GM12864 (cell line): ENCODE results near the gene PDCD1.
"Not testable (repeated sequence)": the region's sequence is repeated elsewhere in the genome, so short reads cannot be mapped to it uniquely, and the experiment has no call there.

Experiments
- DNase-seq: peaks from one replicate; pipeline ENCODE4 v3.0.0-alpha.2; 2011; ENCODE audit warnings: low read depth
- H3K4me3 ChIP-seq: 2 replicates; pipeline ENCODE4 v1.5.1; 2011; ENCODE audit warnings: mild to moderate bottlenecking, low read depth, low read length, control low read depth
- TF ChIP-seq, protein P1 (sequence below): IDR thresholded peaks from 2 replicates; pipeline ENCODE4 v1.5.1; 2011; ENCODE audit warnings: low read depth, mild to moderate bottlenecking, moderate library complexity, low read length, control low read depth, inconsistent platforms; ENCODE audit errors: missing control alignments

PDCD1 gene

DNA sequence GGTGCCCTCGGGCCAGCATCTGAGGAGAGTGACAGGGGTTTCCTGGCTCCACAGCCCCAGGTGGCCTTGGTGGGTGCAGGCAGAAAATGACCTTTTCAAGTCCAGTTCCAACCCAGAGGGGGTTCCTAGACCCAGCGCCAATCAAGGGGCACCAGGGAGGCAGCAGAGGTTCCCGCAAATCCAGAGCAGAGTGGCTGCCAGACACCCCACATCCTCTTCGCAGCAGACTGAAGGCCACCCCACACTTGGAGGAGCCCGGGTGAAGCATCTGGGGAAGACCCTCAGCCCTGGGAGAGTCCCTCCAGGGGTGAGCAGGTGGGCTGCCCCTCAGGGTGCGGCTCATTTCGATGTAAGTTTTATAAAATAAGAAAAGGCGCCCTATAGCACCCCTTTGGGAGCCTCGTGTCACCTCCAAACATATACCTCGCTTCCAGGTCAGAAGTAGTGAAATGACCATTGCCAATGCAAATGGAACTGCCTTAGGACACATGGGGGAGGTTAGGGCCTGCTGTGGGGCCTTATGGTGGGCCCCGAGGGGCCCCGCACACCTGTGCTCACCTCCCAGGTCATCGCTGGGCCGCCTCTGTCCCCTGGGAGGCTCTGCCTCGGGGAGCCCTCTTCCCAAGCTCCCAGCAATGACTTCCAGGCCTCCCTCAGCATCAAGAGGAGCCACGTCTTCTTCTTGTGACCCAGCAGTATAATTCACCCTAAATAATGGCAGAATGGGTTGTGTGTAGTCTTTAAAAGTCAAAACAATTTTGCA, 21.8 kb upstream of the PDCD1 start:
- peak overlapping the region; percentile 82 for H3K4me3 ChIP-seq
- TF ChIP-seq, protein P1, sequence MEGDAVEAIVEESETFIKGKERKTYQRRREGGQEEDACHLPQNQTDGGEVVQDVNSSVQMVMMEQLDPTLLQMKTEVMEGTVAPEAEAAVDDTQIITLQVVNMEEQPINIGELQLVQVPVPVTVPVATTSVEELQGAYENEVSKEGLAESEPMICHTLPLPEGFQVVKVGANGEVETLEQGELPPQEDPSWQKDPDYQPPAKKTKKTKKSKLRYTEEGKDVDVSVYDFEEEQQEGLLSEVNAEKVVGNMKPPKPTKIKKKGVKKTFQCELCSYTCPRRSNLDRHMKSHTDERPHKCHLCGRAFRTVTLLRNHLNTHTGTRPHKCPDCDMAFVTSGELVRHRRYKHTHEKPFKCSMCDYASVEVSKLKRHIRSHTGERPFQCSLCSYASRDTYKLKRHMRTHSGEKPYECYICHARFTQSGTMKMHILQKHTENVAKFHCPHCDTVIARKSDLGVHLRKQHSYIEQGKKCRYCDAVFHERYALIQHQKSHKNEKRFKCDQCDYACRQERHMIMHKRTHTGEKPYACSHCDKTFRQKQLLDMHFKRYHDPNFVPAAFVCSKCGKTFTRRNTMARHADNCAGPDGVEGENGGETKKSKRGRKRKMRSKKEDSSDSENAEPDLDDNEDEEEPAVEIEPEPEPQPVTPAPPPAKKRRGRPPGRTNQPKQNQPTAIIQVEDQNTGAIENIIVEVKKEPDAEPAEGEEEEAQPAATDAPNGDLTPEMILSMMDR: no peak
- no peak for DNase-seq

DNA sequence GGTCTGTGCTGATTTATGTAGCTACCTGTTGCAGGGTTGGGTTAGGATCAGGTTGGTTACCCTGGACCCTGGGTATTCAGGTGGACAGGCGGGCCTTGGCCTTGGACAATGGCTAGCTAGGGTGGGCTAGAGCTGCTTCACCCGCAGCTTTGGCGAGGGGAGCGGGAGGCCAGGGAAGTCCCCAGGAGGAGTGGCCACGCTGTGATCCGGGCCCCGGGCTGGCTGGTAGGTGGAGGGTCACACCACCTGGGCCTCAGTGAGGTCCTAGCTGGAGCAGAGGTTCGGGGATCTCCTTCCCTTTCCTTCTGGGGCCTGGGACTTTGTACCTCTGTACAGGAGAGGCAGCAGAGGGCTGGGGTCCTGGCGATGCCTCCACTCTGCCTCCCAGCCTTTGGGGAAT, 20.6 kb upstream of the PDCD1 start:
- H3K4me3 ChIP-seq: no peak overlapping the region
- TF ChIP-seq, protein P1: no peak
- DNase-seq: no peak

DNA sequence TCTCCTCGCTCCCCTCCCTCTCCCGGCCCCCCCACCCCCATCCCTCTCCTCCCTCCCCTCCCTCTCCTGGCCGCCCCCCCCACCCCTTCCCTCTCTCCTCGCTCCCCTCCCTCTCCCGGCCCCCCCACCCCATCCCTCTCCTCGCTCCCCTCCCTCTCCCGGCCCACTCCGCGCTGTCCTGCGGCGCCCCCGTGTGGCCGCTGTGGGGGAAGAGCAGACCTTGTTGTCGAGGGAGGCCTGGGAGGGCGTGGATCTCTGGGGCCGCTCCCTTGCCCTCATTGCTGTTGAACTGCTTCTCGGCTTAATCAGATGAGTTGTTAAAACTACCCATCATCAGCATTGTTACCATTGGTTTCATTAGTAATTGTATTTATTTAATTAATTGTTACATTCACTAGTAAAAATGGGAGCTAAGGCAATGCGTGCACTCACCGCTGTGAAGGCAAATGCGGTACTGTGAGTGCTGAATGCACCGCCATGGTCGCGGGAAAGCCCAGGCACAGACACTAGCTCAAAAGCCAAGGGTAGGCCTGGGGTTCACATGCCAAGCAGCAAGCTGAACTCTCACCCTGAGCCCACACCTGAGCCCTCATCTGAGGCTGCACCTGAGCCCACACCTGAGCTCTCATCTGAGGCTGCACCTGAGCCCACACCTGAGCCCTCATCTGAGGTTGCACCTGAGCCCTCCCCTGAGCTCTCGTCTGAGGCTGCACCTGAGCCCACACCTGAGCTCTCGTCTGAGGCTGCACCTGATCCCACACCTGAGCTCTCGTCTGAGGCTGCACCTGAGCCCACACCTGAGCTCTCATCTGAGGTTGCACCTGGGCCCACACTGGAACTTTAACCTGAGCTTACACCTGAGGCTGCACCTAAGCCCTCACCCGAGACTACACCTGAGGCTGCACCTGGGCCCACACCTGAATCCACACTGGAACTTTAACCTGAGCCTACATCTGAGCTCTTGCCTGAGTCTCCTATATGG, 19.6 kb upstream of the PDCD1 start:
- no peak for DNase-seq
- TF ChIP-seq, protein P1: peak; percentile 74
- H3K4me3 ChIP-seq: no peak overlapping the region

DNA sequence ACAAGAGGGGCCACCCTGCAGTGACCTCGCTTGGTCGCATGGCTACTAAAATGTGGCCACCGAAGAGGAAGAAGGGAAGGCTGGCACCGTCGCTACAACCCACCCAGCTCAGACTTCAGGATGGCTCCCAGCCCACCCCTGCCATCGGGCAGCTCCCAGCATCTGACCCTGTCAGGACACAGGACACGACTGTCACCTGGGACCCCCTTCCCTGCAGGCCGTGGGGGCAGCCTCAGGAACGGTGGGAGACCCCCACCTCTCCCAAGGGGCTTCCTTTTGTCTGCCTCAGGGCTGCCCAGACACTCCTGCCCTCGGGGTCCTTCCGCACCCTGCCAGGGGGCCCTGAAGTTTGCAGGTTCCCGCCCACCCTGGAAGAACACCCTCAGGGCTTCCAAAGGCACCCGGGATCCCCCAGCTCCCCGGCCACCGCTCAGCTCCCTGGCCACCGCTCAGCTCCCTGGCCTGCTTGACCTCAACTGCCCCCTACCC, 18.5 kb upstream of the PDCD1 start:
- no peak for DNase-seq
- H3K4me3 ChIP-seq: no peak overlapping the region
- TF ChIP-seq, protein P1: no peak

DNA sequence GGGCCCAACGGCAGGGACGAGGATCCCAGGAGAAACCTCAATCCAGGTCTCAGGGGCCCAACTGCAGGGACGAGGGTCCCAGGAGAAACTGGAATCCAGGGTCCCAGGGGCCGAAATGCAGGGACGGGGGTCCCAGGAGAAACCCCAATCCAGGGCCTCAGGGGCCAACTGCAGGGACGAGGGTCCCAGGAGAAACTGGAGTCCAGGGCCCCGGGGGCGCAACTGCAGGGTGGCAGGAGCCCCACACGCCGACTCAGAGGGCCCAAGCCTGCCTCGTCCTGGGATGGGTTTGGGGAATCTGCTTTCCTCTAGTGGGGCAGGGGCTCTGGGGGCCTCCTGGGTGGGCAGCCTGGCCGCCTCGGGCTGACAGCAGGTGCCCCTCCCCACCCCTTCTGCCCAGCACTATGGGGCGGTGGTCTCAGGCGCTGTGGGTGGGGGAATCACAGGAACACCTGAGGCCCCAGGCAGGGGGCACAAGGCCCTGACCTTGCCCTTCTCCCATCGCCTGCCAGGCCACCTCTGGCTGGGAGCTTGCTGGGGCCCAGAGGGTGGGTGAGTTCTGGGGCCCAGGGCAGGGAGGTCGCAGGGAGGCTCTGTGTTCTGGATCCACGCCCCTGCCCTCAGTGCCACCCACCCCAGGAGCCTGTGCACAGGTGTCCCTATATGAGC, 18.0 kb upstream of the PDCD1 start:
- no peak overlapping the region for H3K4me3 ChIP-seq
- no peak for DNase-seq
- TF ChIP-seq, protein P1: no peak

DNA sequence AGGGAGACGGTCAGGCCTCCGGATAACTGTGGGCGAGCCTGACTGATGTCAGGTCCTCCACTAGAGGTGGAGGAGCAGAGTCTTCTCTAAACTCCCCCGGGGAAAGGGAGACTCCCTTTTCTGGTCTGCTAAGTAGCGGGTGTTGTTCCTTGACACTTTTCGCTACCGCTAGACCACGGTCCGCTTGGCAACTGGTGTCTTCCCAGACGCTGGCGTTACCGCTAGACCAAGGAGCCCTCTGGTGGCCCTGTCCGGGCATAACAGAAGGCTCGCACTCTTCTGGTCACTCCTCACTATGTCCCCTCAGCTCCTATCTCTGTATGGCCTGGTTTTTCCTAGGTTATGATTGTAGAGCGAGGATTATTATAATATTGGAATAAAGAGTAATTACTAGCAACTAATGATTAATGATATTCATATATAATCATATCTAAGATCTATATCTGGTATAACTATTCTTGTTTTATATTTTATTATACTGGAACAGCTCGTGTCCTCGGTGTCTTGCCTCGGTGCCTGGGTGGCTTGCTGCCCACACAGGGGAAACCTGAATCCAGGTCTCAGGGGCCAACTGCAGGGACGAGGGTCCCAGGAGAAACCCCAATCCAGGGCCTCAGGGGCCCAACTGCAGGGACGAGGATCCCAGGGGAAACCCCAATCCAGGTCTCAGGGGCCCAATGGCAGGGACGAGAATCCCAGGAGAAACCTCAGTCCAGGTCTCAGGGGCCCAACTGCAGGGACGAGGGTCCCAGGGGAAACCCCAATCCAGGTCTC, 17.2 kb upstream of the PDCD1 start:
- not testable (repeated sequence) for H3K4me3 ChIP-seq, DNase-seq
- TF ChIP-seq, protein P1: peak; percentile 45
